WTC11 (cell line): Measurements from ENCODE around the gene SAFB.

Experiments
- ATF3 ChIP-seq: sonication (generic); formaldehyde crosslinking; conservative IDR thresholded peaks from 2 replicates; pipeline ENCODE4 v1.8.1; 2022; ENCODE audit warnings: mild to moderate bottlenecking, missing genetic modification reagents
- CTCF ChIP-seq: fragments of 200-600 bp; IDR thresholded peaks from 2 replicates; pipeline ENCODE4 v1.8.0; 2022; ENCODE audit warnings: antibody characterized with exemption
- FOXP4 ChIP-seq: sonication (generic); formaldehyde crosslinking; IDR thresholded peaks from 2 replicates; pipeline ENCODE4 v1.8.0; 2022; ENCODE audit warnings: mild to moderate bottlenecking, missing genetic modification reagents
- GABPB1 ChIP-seq: sonication (generic); formaldehyde crosslinking; IDR thresholded peaks from 2 replicates; pipeline ENCODE4 v1.8.1; 2023; ENCODE audit warnings: mild to moderate bottlenecking, missing genetic modification reagents
- TEAD1 ChIP-seq: sonication (generic); formaldehyde crosslinking; IDR thresholded peaks from 2 replicates; pipeline ENCODE4 v1.8.0; 2022; ENCODE audit warnings: mild to moderate bottlenecking, missing genetic modification reagents
- ZNF121 ChIP-seq: sonication (generic); formaldehyde crosslinking; IDR thresholded peaks from 2 replicates; pipeline ENCODE4 v1.8.0; 2023; ENCODE audit warnings: missing genetic modification reagents
- ZNF416 ChIP-seq: fragments of 250-450 bp; sonication (Bioruptor Pico); IDR thresholded peaks from 2 replicates; pipeline ENCODE4 v1.9.0; 2021; ENCODE audit warnings: mild to moderate bottlenecking, inconsistent platforms

GRCh38 chr19:5696196-5697021, 73.5 kb downstream of the SAFB start:
- TF ChIP-seq CTCF (no peak), ZNF121 (CRISPR knock-in tag) (no peak), TEAD1 (no peak), ZNF416 (CRISPR knock-in tag) (no peak), GABPB1 (CRISPR knock-in tag) (no peak), FOXP4 (CRISPR knock-in tag) (no peak), ATF3 (CRISPR knock-in tag) (no peak)
